PC-9 (cell line): Measurements from ENCODE around the gene TENT5C. TPM values are rescaled to one million over a fixed set of nuclear protein-coding genes. Genes with fewer than 3 reads are reported as not detected.

Source experiments
- BruUV-seq: library from RNA; stranded (reverse); fragments of 400-500 nt; replicated peaks from 2 replicates; lab custom pipeline; 2021; lab: Mats Ljungman, UMichigan
- CTCF ChIA-PET: fragments of 300-600 bp; sonication (Branson Sonifier 250); formaldehyde crosslinking; loops from one replicate; lab custom pipeline; 2022; ENCODE audit warnings: antibody characterized with exemption; lab: Charles Lee
- POLR2A ChIA-PET: fragments of 300-600 bp; sonication (Branson Sonifier 250); formaldehyde crosslinking; loops from one replicate; lab custom pipeline; 2022; ENCODE audit warnings: antibody characterized with exemption; ENCODE audit not compliant: unreplicated experiment; lab: Charles Lee
- DNase-seq, 2 experiments: peaks; one replicate each; pipeline versions ENCODE4 v3.0.0 to v3.0.0-alpha.2; 2015 to 2022; ENCODE audit warnings: mixed read lengths in 1 of 2
- H2AFZ ChIP-seq: fragments of 200-600 bp; sonication (generic); 2 replicates; pipeline ENCODE4 v1.8.1; 2017; ENCODE audit warnings: antibody characterized with exemption
- H3F3A ChIP-seq: fragments of 200-600 bp; sonication (generic); 2 replicates; pipeline ENCODE4 v1.8.1; 2017; ENCODE audit warnings: antibody characterized with exemption, mild to moderate bottlenecking, low read depth; ENCODE audit not compliant: insufficient read depth
- H3K27ac ChIP-seq: fragments of 200-600 bp; sonication (generic); 2 replicates; pipeline ENCODE4 v1.6.1; 2016; ENCODE audit warnings: mixed run types
- H3K27me3 ChIP-seq: fragments of 200-600 bp; sonication (generic); 2 replicates; pipeline ENCODE4 v1.6.1; 2016; ENCODE audit warnings: low read depth, mixed run types; ENCODE audit not compliant: insufficient read depth
- H3K36me3 ChIP-seq: fragments of 200-600 bp; sonication (generic); 2 replicates; pipeline ENCODE4 v1.6.1; 2016; ENCODE audit warnings: low read depth, mixed run types
- H3K4me1 ChIP-seq: fragments of 200-600 bp; sonication (generic); replicated peaks from 2 replicates; pipeline ENCODE4 v1.6.1; 2016; ENCODE audit warnings: mixed run types; ENCODE audit not compliant: insufficient read depth
- H3K4me2 ChIP-seq: fragments of 200-600 bp; sonication (generic); 2 replicates; pipeline ENCODE4 v1.6.1; 2017; ENCODE audit warnings: mixed run types
- H3K4me3 ChIP-seq: fragments of 200-600 bp; sonication (generic); 2 replicates; pipeline ENCODE4 v1.6.1; 2016; ENCODE audit warnings: mixed run types
- H3K79me2 ChIP-seq: fragments of 200-600 bp; sonication (generic); 2 replicates; pipeline ENCODE4 v1.6.1; 2017; ENCODE audit warnings: low read depth, mixed run types
- H3K9me2 ChIP-seq: fragments of 200-600 bp; sonication (generic); 2 replicates; pipeline ENCODE4 v1.8.1; 2017; ENCODE audit warnings: mild to moderate bottlenecking; ENCODE audit not compliant: insufficient read depth
- H3K9me3 ChIP-seq: fragments of 200-600 bp; sonication (generic); 2 replicates; pipeline ENCODE4 v1.8.1; 2016; ENCODE audit warnings: low read depth; ENCODE audit not compliant: insufficient read depth
- H4K20me1 ChIP-seq: fragments of 200-600 bp; sonication (generic); 2 replicates; pipeline ENCODE4 v1.8.1; 2017; ENCODE audit not compliant: insufficient read depth
- CTCF ChIP-seq: fragments of 200-600 bp; sonication (generic); conservative IDR thresholded peaks from 2 replicates; pipeline ENCODE4 v1.6.1; 2017; ENCODE audit warnings: mixed run types, antibody characterized with exemption, mild to moderate bottlenecking, moderate library complexity
- EZH2 ChIP-seq: fragments of 200-600 bp; sonication (generic); IDR thresholded peaks from 2 replicates; pipeline ENCODE4 v1.8.0; 2017; ENCODE audit warnings: antibody characterized with exemption, low read depth
- intact Hi-C: fragments of 100-400 bp; cut with micrococcal nuclease; formaldehyde crosslinking; loops from one replicate; pipeline ENCODE4 v1.10.0; 2022; ENCODE audit not compliant: unreplicated experiment
- total RNA-seq: library from RNA; stranded (reverse); gene quantifications from 2 replicates; pipeline ENCODE4 v1.2.3, GENCODE V29; 2021

TENT5C gene
- total RNA-seq, 1 experiment from 2014 or later = 4.3 TPM

DNA sequence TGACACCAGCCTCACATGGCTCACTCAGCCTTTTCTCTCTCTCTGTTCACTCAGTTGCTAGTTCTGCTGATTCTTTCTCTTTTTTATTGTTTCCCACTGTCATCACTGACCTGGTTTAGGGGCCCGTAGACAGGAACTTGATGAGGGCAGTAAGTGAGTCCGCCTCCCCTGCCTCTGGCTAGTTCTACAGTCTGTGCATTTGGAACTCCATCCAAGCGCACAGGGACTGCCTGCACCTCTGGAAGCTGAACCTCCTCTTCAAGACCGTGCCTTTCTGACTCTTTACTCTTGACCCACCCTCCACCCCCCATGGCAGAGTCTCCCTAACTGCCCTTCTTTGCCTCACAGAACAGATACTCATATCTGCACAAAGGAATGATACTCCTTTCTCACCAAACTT, 4.2 kb downstream of the TENT5C start:
- no peak overlapping the region for H2AFZ ChIP-seq
- CTCF ChIA-PET = no interaction called here

GRCh38 chr1:117611121-117611601, 5.3 kb downstream of the TENT5C start:
- no TSS peak for BruUV-seq
- Histone ChIP-seq H3K4me1 (peaks cover 24% of the 10 kb centered on the region), H3K27ac (no peak overlapping the region), H3K27me3 (no peaks in the 10 kb centered on the region), H4K20me1 (no peaks in the 10 kb centered on the region), H2AFZ (no peak overlapping the region), H3K4me3 (no peak overlapping the region), H3K9me3 (no peaks in the 10 kb centered on the region), H3K79me2 (no peaks in the 10 kb centered on the region), H3F3A (peaks cover 6% of the 10 kb centered on the region; the same call in 1 of the 2 replicates), H3K4me2 (no peak overlapping the region), H3K9me2 (no peaks in the 10 kb centered on the region; the same call in 1 of the 2 replicates), H3K36me3 (no peaks in the 10 kb centered on the region)
- intact Hi-C loops = loop anchor here (10.0 kb wide), 1 partner anchor 274 kb away; no protein-coding TSS in a partner anchor
- ChIA-PET CTCF (no interaction called here), POLR2A (no interaction called here)
- no peak for DNase-seq
- no peak for TF ChIP-seq CTCF
- no peak for TF ChIP-seq EZH2

More for the DNA sequence above, 4.2 kb downstream of the TENT5C start:
- TF ChIP-seq EZH2 (no peak), CTCF (no peak)
- Histone ChIP-seq H3K9me3 (no peaks in the 10 kb centered on the region), H3K4me1 (peaks cover 25% of the 10 kb centered on the region), H3K4me2 (no peak overlapping the region), H3F3A (peaks cover 10% of the 10 kb centered on the region; the same call in 1 of the 2 replicates), H3K9me2 (no peaks in the 10 kb centered on the region), H3K79me2 (no peaks in the 10 kb centered on the region), H3K27ac (no peak overlapping the region), H3K36me3 (no peaks in the 10 kb centered on the region), H3K4me3 (no peak overlapping the region), H3K27me3 (no peaks in the 10 kb centered on the region), H4K20me1 (no peaks in the 10 kb centered on the region)
- no peak for DNase-seq
- no TSS peak for BruUV-seq
- POLR2A ChIA-PET = no interaction called here
- intact Hi-C loops = loop anchor here (10.0 kb wide), 1 partner anchor 275 kb away; no protein-coding TSS in a partner anchor

- no peaks in the 10 kb centered on the region for H4K20me1 ChIP-seq
- no peak for DNase-seq
- peaks cover 6% of the 10 kb centered on the region; the same call in 1 of the 2 replicates for H3F3A ChIP-seq
- no peak overlapping the region for H3K4me3 ChIP-seq
- no peak overlapping the region for H3K4me2 ChIP-seq
- no peaks in the 10 kb centered on the region; the same call in 1 of the 2 replicates for H3K9me2 ChIP-seq
- no peaks in the 10 kb centered on the region for H3K27me3 ChIP-seq
- H3K36me3 ChIP-seq = no peaks in the 10 kb centered on the region
- H3K27ac ChIP-seq = no peak overlapping the region
- H3K79me2 ChIP-seq = no peaks in the 10 kb centered on the region
- no peaks in the 10 kb centered on the region for H3K9me3 ChIP-seq
- peaks cover 24% of the 10 kb centered on the region for H3K4me1 ChIP-seq
- TF ChIP-seq CTCF (no peak), EZH2 (no peak)
- POLR2A ChIA-PET = no interaction called here
- H2AFZ ChIP-seq = no peak overlapping the region
- intact Hi-C loops = loop anchor here (10.0 kb wide), 1 partner anchor 273 kb away; no protein-coding TSS in a partner anchor
- CTCF ChIA-PET = interaction anchor here (0.5 to 0.7 kb wide), 2 partner anchors 99 to 146 kb away, joined by 3 to 5 read pairs; no protein-coding TSS in a partner anchor
- BruUV-seq = no TSS peak
Observed at GRCh38 chr1:117611894-117612483, 6.1 kb downstream of the TENT5C start.
